VCaP (cell line): ENCODE results near the gene WDFY4.

Experiments
- H3K27ac ChIP-seq: fragments of 450-650 bp; 2 replicates; pipeline ENCODE4 v1.5.1; 2017
- TF ChIP-seq, protein P1 (sequence below): fragments of 450-650 bp; conservative IDR thresholded peaks from 2 replicates; pipeline ENCODE4 v1.5.1; 2017; ENCODE audit warnings: mild to moderate bottlenecking, moderate library complexity

Gene WDFY4

DNA sequence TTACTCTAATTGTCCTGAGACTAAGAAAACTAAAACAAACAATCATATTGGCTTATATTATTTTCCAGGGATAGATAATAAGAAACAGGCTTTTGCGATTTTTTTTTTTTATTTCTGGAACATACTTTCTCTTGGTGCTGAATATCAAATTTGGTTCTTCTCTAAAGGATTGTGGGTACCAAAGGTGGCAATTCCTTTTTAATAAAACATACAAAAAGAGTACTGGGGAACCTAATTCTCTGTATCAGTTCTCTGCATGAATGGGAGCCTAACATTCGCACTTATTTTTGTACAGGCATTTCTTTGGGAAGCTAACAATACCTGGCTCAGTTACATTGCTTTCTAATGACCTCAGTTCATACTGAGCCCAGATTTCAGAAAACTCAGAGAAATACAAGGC lies 222.2 kb downstream of the WDFY4 start:
- no peak overlapping the region for H3K27ac ChIP-seq
- TF ChIP-seq, protein P1, sequence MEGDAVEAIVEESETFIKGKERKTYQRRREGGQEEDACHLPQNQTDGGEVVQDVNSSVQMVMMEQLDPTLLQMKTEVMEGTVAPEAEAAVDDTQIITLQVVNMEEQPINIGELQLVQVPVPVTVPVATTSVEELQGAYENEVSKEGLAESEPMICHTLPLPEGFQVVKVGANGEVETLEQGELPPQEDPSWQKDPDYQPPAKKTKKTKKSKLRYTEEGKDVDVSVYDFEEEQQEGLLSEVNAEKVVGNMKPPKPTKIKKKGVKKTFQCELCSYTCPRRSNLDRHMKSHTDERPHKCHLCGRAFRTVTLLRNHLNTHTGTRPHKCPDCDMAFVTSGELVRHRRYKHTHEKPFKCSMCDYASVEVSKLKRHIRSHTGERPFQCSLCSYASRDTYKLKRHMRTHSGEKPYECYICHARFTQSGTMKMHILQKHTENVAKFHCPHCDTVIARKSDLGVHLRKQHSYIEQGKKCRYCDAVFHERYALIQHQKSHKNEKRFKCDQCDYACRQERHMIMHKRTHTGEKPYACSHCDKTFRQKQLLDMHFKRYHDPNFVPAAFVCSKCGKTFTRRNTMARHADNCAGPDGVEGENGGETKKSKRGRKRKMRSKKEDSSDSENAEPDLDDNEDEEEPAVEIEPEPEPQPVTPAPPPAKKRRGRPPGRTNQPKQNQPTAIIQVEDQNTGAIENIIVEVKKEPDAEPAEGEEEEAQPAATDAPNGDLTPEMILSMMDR = no peak

DNA sequence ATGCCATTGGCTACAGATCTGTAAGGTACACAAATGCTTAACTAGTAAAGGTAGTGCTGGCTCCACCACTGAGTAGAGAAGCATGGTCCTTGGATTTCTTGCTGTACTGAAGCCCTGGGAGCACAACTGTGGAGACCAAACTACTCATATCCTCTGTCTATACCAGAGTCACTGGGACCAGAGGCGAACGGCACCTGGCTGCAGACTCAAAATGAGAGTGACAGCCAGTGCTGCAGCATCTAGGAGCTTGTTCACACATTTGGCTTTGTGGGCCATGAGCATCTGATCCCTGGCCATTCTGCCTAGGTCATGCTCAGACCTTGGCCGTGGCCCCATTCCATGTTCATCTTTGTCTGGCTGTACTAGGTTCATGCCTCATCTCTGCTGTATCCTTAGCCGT lies 223.1 kb downstream of the WDFY4 start:
- TF ChIP-seq, protein P1 = no peak
- no peak overlapping the region for H3K27ac ChIP-seq

DNA sequence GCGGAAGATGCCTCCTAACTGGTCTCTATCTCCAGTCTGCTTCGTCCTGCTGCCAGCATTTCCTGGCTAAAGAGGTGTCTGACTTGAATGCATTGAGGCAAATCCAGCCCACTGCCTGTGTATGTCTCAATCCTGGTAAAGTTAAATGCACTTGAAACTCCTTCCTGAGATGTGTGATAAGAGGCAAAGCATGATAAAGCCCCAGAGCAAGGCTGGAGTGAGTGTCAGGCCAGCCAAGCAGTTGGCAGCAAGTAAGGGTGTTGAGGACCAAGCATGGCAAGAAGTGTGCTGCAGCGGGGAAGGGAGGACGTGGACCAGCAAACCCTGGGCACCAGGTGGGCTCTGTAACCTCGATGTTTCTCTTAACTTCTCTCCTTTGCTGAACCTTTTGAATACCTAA lies 225.9 kb downstream of the WDFY4 start:
- TF ChIP-seq, protein P1 = no peak
- H3K27ac ChIP-seq = no peak overlapping the region

DNA sequence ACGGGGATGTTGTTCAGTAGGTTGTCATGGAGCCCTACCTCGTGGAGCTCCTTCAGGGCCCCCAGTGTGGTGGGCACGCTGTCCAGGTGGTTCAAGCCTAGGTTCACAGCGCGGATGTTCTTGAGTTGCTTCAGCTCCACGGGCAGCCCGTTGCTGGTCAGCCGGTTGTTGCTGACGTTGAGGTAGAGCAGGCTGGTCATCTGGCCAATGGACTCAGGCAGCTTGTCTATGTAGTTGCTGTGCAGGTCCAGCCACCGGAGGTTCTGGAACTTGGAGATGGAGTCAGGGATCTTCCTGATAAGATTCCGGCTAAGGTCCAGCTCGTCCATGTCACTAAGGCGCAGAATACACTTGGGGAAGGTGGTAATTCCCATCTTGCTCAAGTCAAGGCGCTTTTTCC lies 229.0 kb downstream of the WDFY4 start:
- TF ChIP-seq, protein P1 = no peak

DNA sequence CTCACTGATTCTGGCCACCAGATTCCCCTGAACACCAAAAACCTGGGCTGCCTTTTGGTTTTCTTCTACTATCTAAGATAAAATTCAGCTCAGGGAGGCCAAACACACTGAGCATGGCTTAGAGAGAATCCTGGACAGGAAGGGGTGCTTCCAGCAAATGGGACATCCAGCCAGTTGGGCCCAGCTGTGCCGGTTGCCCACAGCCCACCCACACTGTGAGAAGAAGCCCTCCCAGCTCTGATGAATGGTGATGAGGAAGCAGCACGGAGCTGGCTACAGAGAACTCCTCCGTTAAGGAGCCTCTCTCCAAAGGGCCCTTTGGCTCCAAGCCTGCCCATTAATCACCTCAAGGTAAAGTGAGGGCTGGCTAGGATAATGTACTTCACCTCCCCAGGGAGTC lies 239.1 kb downstream of the WDFY4 start:
- TF ChIP-seq, protein P1 = no peak
- H3K27ac ChIP-seq = no peak overlapping the region

More for the DNA sequence above, 229.0 kb downstream of the WDFY4 start:
- H3K27ac ChIP-seq = no peak overlapping the region

DNA sequence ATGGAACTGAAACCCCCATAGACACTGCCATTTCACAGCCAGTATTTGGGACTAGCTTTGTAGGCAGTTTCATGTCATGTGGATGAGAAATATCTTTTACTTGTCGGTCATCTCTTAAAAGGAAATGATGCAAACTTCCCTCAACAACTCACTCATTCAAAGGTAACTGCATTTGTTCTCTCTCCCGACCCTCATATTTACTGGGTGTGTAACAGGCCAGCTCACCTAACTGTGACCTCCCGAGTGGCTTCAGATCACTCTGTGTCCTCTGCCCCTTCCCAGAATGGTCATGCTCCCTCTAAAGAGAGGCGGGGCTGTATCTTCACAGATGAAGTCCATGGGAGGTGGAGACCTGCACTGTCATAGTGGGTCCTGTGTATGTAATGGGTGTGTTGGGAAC lies 240.3 kb downstream of the WDFY4 start:
- H3K27ac ChIP-seq = no peak overlapping the region
- TF ChIP-seq, protein P1 = no peak

DNA sequence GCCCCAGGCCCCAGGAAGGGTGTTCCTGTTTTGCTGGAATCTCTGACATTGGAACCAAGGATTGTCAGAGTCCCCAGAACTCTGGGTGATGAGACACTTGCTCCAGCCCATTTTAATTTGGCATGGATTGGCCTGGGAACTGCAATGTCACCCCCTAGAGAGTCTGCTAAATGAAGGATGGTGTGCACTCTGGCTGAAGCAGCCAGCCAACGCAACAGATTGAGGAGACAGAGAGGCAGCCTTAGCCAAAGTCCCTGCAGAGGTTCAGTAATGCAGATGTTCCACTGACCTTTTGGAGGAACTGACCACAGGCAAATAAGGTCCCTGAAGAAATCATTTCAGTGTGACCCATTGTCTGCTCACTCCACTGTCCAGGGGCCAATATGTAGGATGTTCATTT lies 241.6 kb downstream of the WDFY4 start:
- TF ChIP-seq, protein P1 = no peak
- H3K27ac ChIP-seq = no peak overlapping the region
